Measurements from ENCODE around the gene C17orf67. TPM values are rescaled to one million over a fixed set of nuclear protein-coding genes. Genes with fewer than 3 reads are reported as not detected.

Gene C17orf67
- total RNA-seq, 1 experiment from 2014 or later: 1.0 TPM

DNA sequence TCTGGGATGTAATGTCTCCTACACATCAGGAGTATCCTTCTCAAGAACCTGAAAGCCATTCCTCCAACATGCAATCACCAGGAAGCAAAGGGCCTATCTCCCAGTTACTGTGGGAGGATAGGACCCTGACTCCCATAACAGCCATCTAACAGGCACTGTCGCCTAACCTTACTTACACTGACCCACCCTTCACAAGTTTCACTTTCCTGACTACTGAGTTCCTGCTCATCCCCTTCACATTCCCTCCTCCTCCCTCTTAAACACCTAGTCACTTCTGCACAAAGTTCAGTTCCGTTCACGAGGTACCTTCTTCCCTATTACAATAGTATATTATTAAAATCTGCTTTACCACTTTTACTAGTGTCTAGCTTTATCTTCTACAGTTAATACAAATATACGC is 1.3 kb downstream of the C17orf67 start:
- Mint-ChIP-seq H3K4me1 (peaks cover 22 to 29% of the 10 kb centered on the region in 2 experiments), H3K4me3 (peak overlapping the region; percentile 41 to 79), H3K9me3 (no peaks in the 10 kb centered on the region; a peak in 1 of 5 replicates), H3K27ac (no peak overlapping the region), H3K36me3 (ENCODE audit: insufficient read depth in 1 of 3, low read depth in 3 of 3) (peaks cover 16 to 20% (median 17%) of the 10 kb centered on the region in 3 experiments), H3K27me3 (ENCODE audit: low read depth) (peaks cover 42% of the 10 kb centered on the region)
- Histone ChIP-seq H2BK12ac (ENCODE audit: insufficient read length, low read depth, low read length) (no peak overlapping the region), H3K4me2 (ENCODE audit: insufficient read depth, insufficient read length, low read length) (peak overlapping the region; percentile 68), H3K56ac (ENCODE audit: insufficient read length, low read depth, low read length) (no peak overlapping the region), H2BK15ac (ENCODE audit: low read depth, low read length) (no peak overlapping the region), H3K23me2 (ENCODE audit: insufficient read length, low read depth, low read length, poor library complexity, severe bottlenecking) (peaks cover 15% of the 10 kb centered on the region), H4K91ac (ENCODE audit: insufficient read length, low read depth, low read length) (no peak overlapping the region), H2AK5ac (ENCODE audit: insufficient read length, low read length) (no peak overlapping the region), H2BK20ac (ENCODE audit: low read depth, low read length, poor library complexity, severe bottlenecking) (no peak overlapping the region), H4K20me1 (ENCODE audit: control insufficient read depth, insufficient read depth, insufficient read length) (no peaks in the 10 kb centered on the region), H3K14ac (ENCODE audit: insufficient read depth, low read length) (no peak overlapping the region), H4K8ac (replicated peaks; ENCODE audit: insufficient read length, low read depth, low read length) (no peak overlapping the region), H3K27ac (ENCODE audit: insufficient read length, low read depth, low read length) (no peak overlapping the region), H3K4me1 (ENCODE audit: insufficient read depth, low read length) (no peaks in the 10 kb centered on the region; the same call in 1 of the 2 replicates), H3K18ac (ENCODE audit: insufficient read length, low read depth, low read length) (no peak overlapping the region), H4K5ac (ENCODE audit: insufficient read length, low read depth, low read length) (no peak overlapping the region), H3K9me3 (ENCODE audit: control insufficient read depth, low read depth, low read length) (no peaks in the 10 kb centered on the region), H3K4ac (ENCODE audit: low read depth, low read length) (no peak overlapping the region), H3T11ph (ENCODE audit: low read length) (no peak overlapping the region), H2BK120ac (ENCODE audit: low read depth, low read length, poor library complexity, severe bottlenecking) (no peak overlapping the region), H2AFZ (ENCODE audit: low read length) (no peak overlapping the region), H3K79me2 (ENCODE audit: insufficient read depth, low read length) (no peaks in the 10 kb centered on the region; the same call in 1 of the 2 replicates), H3K79me1 (ENCODE audit: insufficient read depth, low read depth, low read length, poor library complexity, severe bottlenecking) (no peaks in the 10 kb centered on the region), H3K9ac (ENCODE audit: extremely low read depth, insufficient read length, low read length) (no peak overlapping the region), H2BK5ac (ENCODE audit: insufficient read length, low read length) (no peak overlapping the region), H3K23ac (ENCODE audit: insufficient read length, low read depth, low read length) (no peak overlapping the region), H3K27me3 (ENCODE audit: insufficient read depth, low read length) (peaks cover 5% of the 10 kb centered on the region; the same call in 1 of the 2 replicates)
- TF ChIP-seq, protein P1, sequence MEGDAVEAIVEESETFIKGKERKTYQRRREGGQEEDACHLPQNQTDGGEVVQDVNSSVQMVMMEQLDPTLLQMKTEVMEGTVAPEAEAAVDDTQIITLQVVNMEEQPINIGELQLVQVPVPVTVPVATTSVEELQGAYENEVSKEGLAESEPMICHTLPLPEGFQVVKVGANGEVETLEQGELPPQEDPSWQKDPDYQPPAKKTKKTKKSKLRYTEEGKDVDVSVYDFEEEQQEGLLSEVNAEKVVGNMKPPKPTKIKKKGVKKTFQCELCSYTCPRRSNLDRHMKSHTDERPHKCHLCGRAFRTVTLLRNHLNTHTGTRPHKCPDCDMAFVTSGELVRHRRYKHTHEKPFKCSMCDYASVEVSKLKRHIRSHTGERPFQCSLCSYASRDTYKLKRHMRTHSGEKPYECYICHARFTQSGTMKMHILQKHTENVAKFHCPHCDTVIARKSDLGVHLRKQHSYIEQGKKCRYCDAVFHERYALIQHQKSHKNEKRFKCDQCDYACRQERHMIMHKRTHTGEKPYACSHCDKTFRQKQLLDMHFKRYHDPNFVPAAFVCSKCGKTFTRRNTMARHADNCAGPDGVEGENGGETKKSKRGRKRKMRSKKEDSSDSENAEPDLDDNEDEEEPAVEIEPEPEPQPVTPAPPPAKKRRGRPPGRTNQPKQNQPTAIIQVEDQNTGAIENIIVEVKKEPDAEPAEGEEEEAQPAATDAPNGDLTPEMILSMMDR (conservative IDR thresholded peaks at IDR 0.05): no peak
- no peak for DNase-seq
- no CpG with 5 or more reads among the region's 4 CpGs for WGBS (ENCODE audit: extremely low coverage, insufficient read length, low lambda C conversion rate)

All from H9 (cell line).